RPMI7951 (cell line): Measurements from ENCODE around the gene CA5B. TPM values are rescaled to one million over a fixed set of nuclear protein-coding genes. Genes with fewer than 3 reads are reported as not detected.
"Not testable (repeated sequence)": the region's sequence is repeated elsewhere in the genome, so short reads cannot be mapped to it uniquely, and the experiment has no call there.

Source experiments
- DNase-seq: peaks from one replicate; pipeline ENCODE4 v3.0.0-alpha.2; 2012; ENCODE audit warnings: low read depth
- total RNA-seq: library from RNA; depleted of rRNA; stranded (reverse); fragments of >200 nt; shearing (Covaris generic); gene quantifications from 2 replicates; pipeline ENCODE4 v1.2.3, GENCODE V29; 2014; rRNA removed

Gene CA5B
- total RNA-seq = 29.6 and 35.7 TPM in 2 replicates

GRCh38 chrX:15737959-15738902 lies at the start of gene CA5B:
CA5B (plus strand) TSS chrX:15738270; CDS start chrX:15750024, 11,754 bp downstream.
- peak; percentile 88 for DNase-seq

DNA sequence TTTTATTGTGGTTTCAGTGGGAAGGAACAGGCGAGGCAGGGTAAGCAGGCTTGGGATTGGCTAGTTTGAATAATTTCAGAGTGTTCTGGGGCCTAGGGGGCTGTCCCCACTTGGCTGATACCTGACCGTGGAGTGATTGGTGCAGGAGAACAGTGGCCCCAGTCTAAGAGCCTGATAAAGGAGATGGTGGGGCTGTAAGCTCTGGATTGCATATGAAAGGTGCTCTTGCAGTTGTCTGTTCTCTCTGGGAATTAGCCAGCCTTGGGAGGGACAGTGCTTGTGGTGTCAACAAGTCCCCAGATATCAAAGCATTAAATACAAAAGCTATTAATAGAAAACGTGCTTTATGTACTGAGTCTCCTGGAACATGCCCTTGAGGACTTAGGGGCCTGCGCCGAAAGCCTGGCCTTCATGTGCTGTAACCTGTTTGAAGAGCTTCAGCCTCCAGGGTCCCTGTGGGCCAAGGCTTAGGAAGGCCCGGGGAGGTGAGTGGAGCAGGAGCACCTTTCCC lies 43.1 kb upstream of the CA5B start:
- DNase-seq = no peak

- DNase-seq = no peak
Measured at GRCh38 chrX:15696516-15696915, 41.6 kb upstream of the CA5B start.

- DNase-seq = no peak
Measured at GRCh38 chrX:15702488-15703371, 35.3 kb upstream of the CA5B start.

DNA sequence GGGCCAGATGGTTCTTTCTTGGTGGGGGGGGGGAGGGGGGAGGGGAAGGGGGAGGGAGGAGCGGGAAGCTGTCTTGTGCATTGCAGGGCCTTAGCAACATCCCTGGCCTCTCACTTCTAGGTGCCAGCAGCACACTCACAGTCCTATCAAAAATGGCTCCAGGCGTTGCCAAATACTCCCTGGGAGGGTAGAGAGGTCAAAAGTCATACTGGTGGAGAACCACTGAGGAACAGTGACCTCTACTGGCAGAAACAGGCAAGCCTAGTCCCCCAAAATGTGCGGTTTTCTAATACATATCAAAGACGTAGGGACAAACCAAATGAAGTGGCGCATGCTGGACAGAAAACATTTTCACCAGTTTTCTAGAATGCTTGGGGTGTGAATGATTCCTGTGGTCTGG lies 34.3 kb upstream of the CA5B start:
- not testable (repeated sequence) for DNase-seq

DNA sequence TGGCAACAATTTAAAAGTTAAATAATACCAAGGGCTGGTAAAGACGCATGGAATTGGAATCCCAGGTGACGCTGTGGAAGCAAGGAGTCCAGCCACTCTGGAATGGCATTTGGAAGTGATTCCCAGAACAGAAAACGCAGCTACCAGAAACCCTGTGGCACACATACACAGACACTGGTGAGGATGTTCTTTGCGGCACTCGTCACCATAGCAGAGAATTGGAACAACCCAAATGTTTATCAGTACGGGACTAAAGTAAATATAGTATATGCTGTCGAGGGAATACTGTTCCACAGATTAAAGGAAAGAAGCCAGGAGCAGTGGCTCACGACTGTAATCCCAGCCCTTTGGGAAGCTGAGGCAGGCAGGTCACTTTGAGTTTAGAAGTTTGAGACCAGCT lies 33.8 kb upstream of the CA5B start:
- DNase-seq = not testable (repeated sequence)

DNA sequence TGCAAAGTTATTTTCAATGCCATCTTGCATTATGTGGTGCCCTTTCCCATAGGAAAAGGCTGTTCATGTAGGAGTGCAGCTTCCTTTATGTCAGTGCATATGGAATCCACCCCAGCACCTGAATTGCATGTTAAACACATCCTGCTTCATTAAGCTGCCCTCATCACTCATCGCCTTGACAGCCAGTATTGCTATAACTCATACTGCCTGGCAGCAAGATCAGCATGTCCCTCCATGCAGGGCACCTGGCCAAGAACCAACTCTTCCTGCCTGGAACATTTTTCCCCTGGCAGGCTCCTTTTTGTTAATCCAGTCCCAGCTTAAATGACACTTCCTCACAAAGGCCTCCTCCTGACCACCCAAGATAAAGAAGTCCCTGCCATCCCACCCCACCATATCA lies 23.5 kb upstream of the CA5B start:
- DNase-seq = no peak

GRCh38 chrX:15718283-15718970 lies 19.6 kb upstream of the CA5B start:
- no peak for DNase-seq

DNA sequence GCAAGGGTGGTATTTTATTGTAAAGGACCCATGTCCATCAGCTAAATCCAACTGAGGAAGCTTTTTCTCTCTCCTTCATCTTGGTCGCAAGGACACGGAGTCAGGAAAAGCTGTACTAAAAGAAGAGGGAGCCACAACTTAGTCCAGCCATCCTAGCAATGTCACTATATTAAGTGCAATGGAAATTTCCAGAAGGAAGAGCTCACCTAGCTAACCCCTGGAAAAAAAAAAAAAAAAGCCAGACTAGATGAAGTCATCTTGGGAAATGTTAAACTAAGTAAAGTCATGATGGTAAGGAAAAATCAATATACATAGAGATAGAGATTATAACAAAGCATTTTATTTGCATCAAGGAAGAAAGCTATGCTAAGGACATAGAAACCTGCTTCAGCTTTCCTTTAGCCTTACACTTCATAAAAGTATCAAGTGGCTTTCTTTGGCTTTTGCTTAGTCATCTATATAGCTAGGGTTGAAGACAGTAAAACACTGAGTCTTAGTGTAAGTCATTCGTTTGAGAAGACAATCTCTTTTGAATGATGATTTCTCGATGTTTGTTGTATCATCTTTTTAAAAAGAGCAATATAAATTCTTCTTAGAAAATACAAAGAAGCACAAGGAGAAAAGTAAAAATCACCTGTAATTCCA lies 18.6 kb upstream of the CA5B start:
- DNase-seq = no peak

DNA sequence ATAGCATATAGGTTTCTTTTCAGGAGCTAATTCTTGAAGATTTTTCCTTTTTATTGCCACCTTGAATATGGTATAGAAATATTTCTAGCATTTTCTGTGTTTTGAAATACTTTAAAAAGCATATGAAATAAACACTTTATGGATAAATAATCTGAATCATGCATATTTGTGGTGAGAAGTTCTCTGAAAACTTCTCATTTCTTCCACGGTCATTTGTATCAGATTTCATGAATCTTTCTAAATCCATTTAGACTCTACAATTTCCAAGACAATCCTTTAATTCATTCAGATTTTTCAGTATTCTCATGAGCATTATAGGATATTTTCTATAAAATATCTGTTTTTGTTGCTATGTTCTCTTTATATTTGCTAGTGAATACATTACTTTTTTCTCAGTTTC lies 16.2 kb upstream of the CA5B start:
- DNase-seq = no peak

GRCh38 chrX:15723887-15724517 lies 14.1 kb upstream of the CA5B start:
- no peak for DNase-seq

GRCh38 chrX:15724911-15725310 lies 13.2 kb upstream of the CA5B start:
- no peak for DNase-seq

- DNase-seq = not testable (repeated sequence)
Measured at GRCh38 chrX:15731368-15731767, 6.7 kb upstream of the CA5B start.

- DNase-seq = no peak
Measured at GRCh38 chrX:15737190-15737958, 696 bp upstream of the CA5B start.

DNA sequence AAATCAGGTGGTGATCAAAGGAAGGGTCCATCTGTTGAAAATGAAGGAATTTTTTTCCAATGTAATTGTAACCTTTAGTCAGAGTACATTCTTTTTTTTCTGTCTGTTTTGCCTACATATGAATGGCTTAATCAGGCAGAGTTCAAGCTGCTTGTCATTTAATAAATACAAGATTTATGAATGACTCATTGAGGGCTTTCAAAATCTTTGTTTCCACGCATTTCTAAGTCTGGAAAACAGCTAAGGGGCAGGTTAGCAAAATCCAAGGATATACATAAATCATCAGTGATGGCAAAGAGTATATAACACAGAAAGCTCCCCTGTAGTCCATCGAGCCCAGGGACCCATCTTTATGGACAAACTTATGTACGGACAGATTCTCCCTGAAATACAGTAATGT lies 1.8 kb downstream of the CA5B start:
- DNase-seq = no peak

GRCh38 chrX:15744181-15744867 lies 6.3 kb downstream of the CA5B start:
- peak; percentile 55 for DNase-seq

DNA sequence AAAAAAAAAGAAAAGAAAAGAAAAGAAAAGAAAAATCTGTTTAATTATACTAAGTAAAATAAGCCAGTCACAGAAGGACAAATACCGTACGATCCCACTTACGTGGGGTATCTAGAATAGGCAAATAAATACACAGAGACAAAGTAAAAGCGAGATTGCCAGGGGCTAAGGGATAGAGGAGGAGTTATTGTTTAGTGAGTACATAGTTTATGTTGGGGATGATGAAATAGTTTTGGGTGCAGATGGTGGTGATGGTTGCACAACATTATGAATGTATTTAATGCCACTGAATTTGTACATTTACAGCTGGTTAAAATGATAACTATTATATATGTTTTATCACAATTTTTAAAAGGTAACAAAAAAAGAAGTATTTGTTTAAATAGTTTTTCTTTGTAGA lies 7.1 kb downstream of the CA5B start:
- DNase-seq = no peak

DNA sequence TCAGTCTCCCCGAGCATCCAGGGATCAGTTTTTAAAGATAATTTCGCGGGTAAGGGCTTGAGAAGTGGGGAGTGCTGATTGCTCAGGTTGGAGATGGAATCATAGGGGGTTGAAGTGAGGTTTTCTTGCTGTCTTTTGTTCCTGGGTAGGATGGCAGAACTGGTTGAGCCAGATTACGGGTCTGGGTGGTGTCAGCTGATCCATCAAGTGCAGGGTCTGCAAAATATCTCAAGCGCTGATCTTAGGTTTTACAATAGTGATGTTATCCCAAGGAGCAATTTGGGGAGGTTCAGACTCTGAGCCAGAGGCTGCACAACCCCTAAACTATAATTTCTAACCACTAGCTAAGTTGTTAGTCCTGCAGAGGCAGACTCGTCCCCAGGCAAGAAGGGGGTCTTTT lies 8.6 kb downstream of the CA5B start:
- DNase-seq = not testable (repeated sequence)

DNA sequence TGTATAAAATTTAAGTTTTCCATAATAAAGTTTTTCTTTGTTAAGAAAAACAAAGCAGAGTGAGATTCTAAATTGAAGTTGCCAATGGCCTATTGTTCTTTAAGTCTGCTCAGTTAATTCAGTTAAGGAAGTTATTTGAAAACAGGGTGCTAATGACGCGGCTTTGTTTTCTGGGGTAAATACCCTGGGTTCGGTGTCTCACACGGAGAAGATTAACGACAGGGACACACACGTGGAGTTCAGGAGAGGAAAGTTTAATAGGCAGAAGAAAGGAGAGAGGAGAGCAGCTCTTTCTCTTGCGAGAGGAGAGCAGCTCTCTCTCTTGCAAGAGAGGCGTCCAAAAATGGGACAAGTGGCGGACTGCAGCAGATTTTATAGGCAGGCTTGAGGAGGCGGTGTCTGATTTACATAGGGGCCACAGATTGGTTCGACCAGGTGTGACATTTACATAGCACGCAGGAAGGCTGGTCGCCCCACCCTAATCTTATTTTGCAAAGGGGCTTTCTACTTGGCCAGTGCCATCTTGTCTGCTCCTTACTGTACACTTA lies 9.6 kb downstream of the CA5B start:
- no peak for DNase-seq
